Measurements from ENCODE around the gene ABI2.

GRCh38 chr2:203347375-203347774 is 19.2 kb downstream of the ABI2 start:
- TF ChIP-seq RAD21 (IDR thresholded peaks at IDR 0.05) (no peak), CTCF (IDR thresholded peaks at IDR 0.05; ENCODE audit: low read depth, low read length, missing input control) (no peak), MAX (IDR thresholded peaks at IDR 0.05) (no peak), JUND (IDR thresholded peaks at IDR 0.05) (no peak), REST (IDR thresholded peaks at IDR 0.05) (no peak), TAF1 (conservative IDR thresholded peaks at IDR 0.05) (no peak), ATF3 (IDR thresholded peaks at IDR 0.05) (no peak), ZBTB33 (IDR thresholded peaks at IDR 0.05) (no peak), GABPA (IDR thresholded peaks at IDR 0.05 in 1 of 2, conservative IDR thresholded peaks at IDR 0.05 in 1 of 2) (no peak)

Measured in liver (tissue), 3 donors.